GM12878 (cell line): Measurements from ENCODE around the gene GABBR1. TPM values are rescaled to one million over a fixed set of nuclear protein-coding genes. Genes with fewer than 3 reads are reported as not detected.

Experiments
- ATAC-seq: fragments of 200-7000 bp; cut with Tn5 transposase; 3 replicates; pipeline ENCODE4 v1.9.1; 2020; ENCODE audit warnings: mild to moderate bottlenecking, moderate library complexity
- BruUV-seq: library from RNA; stranded (reverse); fragments of 400-500 nt; replicated peaks from 2 replicates; lab custom pipeline; 2021; lab: Mats Ljungman, UMichigan
- CTCF ChIA-PET: fragments of 300-600 bp; sonication (Branson Sonifier 250); formaldehyde crosslinking; extraction: SDS; loops from one replicate; lab custom pipeline; 2021; ENCODE audit warnings: inconsistent platforms; lab: Yijun Ruan, JAX
- POLR2A ChIA-PET: fragments of 350-600 bp; formaldehyde crosslinking; extraction: SDS; loops from one replicate; lab custom pipeline; 2021; ENCODE audit warnings: inconsistent platforms; lab: Charles Lee
- RAD21 ChIA-PET: fragments of 300-600 bp; sonication (Branson Sonifier 250); formaldehyde crosslinking; loops from one replicate; lab custom pipeline; 2023; ENCODE audit warnings: antibody characterized with exemption; ENCODE audit not compliant: unreplicated experiment; lab: Charles Lee
- SMC1A ChIA-PET: fragments of 300-600 bp; sonication (Branson Sonifier 250); formaldehyde crosslinking; loops from one replicate; lab custom pipeline; 2023; ENCODE audit not compliant: unreplicated experiment, uncharacterized antibody; lab: Charles Lee
- DNase-seq: peaks from one replicate; pipeline ENCODE4 v3.0.0-alpha.2; 2011; ENCODE audit warnings: low read depth, low spot score
- FAIRE-seq: peaks from 3 replicates; lab custom pipeline; 2011; peaks lifted over from hg19 to GRCh38; lab: Jason Lieb, UNC
- H2AFZ ChIP-seq: 2 replicates; pipeline ENCODE4 v1.6.0; 2011; ENCODE audit warnings: low read depth, low read length, control low read depth; ENCODE audit not compliant: control insufficient read depth
- H3K27ac ChIP-seq: 2 replicates; pipeline ENCODE4 v1.5.1; 2011; ENCODE audit warnings: control low read depth; ENCODE audit not compliant: control insufficient read depth, insufficient read depth
- H3K27me3 ChIP-seq, 2 experiments: replicated peaks in 1 of 2; 2 replicates each; pipeline versions ENCODE4 v1.6.0 to v1.6.1; 2011; ENCODE audit warnings: low read length in 1 of 2; ENCODE audit not compliant: control insufficient read depth in 2 of 2, insufficient read depth in 2 of 2
- H3K36me3 ChIP-seq, 2 experiments: 2 replicates each; pipeline ENCODE4 v1.5.1; 2011; ENCODE audit warnings: low read length in 1 of 2; ENCODE audit not compliant: control insufficient read depth in 2 of 2, insufficient read depth in 2 of 2
- H3K4me1 ChIP-seq: 2 replicates; pipeline ENCODE4 v1.6.1; 2011; ENCODE audit warnings: mild to moderate bottlenecking, low read length, moderate library complexity, mixed read lengths; ENCODE audit not compliant: control insufficient read depth, insufficient read depth
- H3K4me2 ChIP-seq: 2 replicates; pipeline ENCODE4 v1.6.0; 2011; ENCODE audit warnings: control low read depth; ENCODE audit not compliant: control insufficient read depth, insufficient read depth
- H3K4me3 ChIP-seq: fragments of 200-600 bp; sonication (generic); 2 replicates; pipeline ENCODE4 v1.5.1; 2016
- H3K79me2 ChIP-seq: 2 replicates; pipeline ENCODE4 v1.6.0; 2011; ENCODE audit warnings: low read length; ENCODE audit not compliant: control insufficient read depth, insufficient read depth
- H3K9ac ChIP-seq: 2 replicates; pipeline ENCODE4 v1.8.0; 2011; ENCODE audit warnings: low read length, control low read depth, mixed read lengths; ENCODE audit not compliant: control insufficient read depth, insufficient read depth
- H3K9me3 ChIP-seq: replicated peaks from 3 replicates; pipeline ENCODE4 v1.5.1; 2011; ENCODE audit warnings: mild to moderate bottlenecking, low read length; ENCODE audit not compliant: control insufficient read depth, insufficient read depth
- H4K20me1 ChIP-seq: 2 replicates; pipeline ENCODE4 v1.6.0; 2011; ENCODE audit not compliant: control insufficient read depth, insufficient read depth
- ASH2L ChIP-seq: fragments of 300-600, 200-600 bp; sonication (generic); IDR thresholded peaks from 2 replicates; pipeline ENCODE4 v1.6.1; 2017; ENCODE audit warnings: low read depth, mild to moderate bottlenecking, borderline replicate concordance
- RFX5 ChIP-seq: IDR thresholded peaks from 2 replicates; pipeline ENCODE4 v1.6.1; 2011; ENCODE audit warnings: low read depth, low read length, improper control_type of control experiment
- SMC3 ChIP-seq: IDR thresholded peaks from 2 replicates; pipeline ENCODE4 v1.6.1; 2011; ENCODE audit warnings: low read length, improper control_type of control experiment, borderline replicate concordance
- TAF1 ChIP-seq: IDR thresholded peaks from 2 replicates; pipeline ENCODE4 v1.6.1; 2011; ENCODE audit warnings: mild to moderate bottlenecking, low read depth, low read length, borderline replicate concordance
- WRNIP1 ChIP-seq: IDR thresholded peaks from 2 replicates; pipeline ENCODE4 v1.6.1; 2011; ENCODE audit warnings: low read depth, low read length, improper control_type of control experiment, borderline replicate concordance
- ZNF24 ChIP-seq: fragments of 450-650 bp; IDR thresholded peaks from 2 replicates; pipeline ENCODE4 v1.6.1; 2017; ENCODE audit warnings: antibody characterized with exemption, mild to moderate bottlenecking
- WGBS: methylation state at CpG from one replicate; pipeline ENCODE4 v1.1.6; 2016; ENCODE audit warnings: low lambda C conversion rate; ENCODE audit not compliant: insufficient replicate concordance, insufficient coverage; ENCODE audit errors: missing lambda C conversion rate; 5-methylcytosine and 5-hydroxymethylcytosine counted together
- in situ Hi-C: fragments of 300-500 bp; cut with MboI; formaldehyde crosslinking; loops from 9 replicates; pipeline ENCODE4 v1.14.3; 2018; ENCODE audit warnings: mixed read lengths
- intact Hi-C: fragments of 100-400 bp; cut with micrococcal nuclease; formaldehyde crosslinking; loops from one replicate; pipeline ENCODE4 v1.14.2; 2022; ENCODE audit not compliant: unreplicated experiment
- polyA plus RNA-seq, 11 experiments: library from polyadenylated mRNA; depleted of rRNA in 4 of 11; unstranded in 6 of 11; stranded (reverse) in 5 of 11; fragments of >200 nt; fragmentation: Nextera tagmentation in 4 of 11; fragmentation: Illumina TruSeq in 1 of 11; extraction: Ambion mirVana in 4 of 11; extraction: Trizol in 1 of 11; gene quantifications; 1 replicate in 1 of 11; 2 replicates in 10 of 11; pipeline versions ENCODE4 v1.2.1 to v1.2.3, GENCODE V29; 2011 to 2016; ENCODE audit warnings: inconsistent platforms in 2 of 11, missing spikeins in 2 of 11, low read depth in 1 of 11
- total RNA-seq, 4 experiments: library from RNA; depleted of rRNA in 3 of 4; stranded (reverse); fragments of >200 nt in 3 of 4; fragmentation: Illumina TruSeq in 1 of 4; extraction: Trizol in 1 of 4; gene quantifications; 2 replicates each; pipeline versions ENCODE4 v1.2.1 to v1.2.3, GENCODE V29; 2013 to 2021
- TF ChIP-seq, protein P1 (sequence below): IDR thresholded peaks from 2 replicates; pipeline ENCODE4 v1.6.1; 2012; ENCODE audit warnings: low read depth, low read length, improper control_type of control experiment
- TF ChIP-seq, protein P2 (sequence below): fragments of 450-650 bp; formaldehyde crosslinking; IDR thresholded peaks from 2 replicates; pipeline ENCODE4 v1.4.0; 2020; ENCODE audit warnings: mild to moderate bottlenecking, moderate library complexity
- TF ChIP-seq, protein P3 (sequence below): fragments of 450-650 bp; IDR thresholded peaks from 2 replicates; pipeline ENCODE4 v1.6.1; 2017; ENCODE audit warnings: mild to moderate bottlenecking, moderate library complexity
- TF ChIP-seq, protein P4 (sequence below): IDR thresholded peaks from 2 replicates; pipeline ENCODE4 v1.6.1; 2012; ENCODE audit warnings: improper control_type of control experiment, low read depth, low read length; ENCODE audit not compliant: insufficient replicate concordance

GABBR1 gene
- total and polyA plus RNA-seq, 10 of the 15 experiments (the other 5 are each of a cell fraction or from before 2014, with no cell fraction given): 0.11 to 5.2 (median 1.0) TPM

DNA sequence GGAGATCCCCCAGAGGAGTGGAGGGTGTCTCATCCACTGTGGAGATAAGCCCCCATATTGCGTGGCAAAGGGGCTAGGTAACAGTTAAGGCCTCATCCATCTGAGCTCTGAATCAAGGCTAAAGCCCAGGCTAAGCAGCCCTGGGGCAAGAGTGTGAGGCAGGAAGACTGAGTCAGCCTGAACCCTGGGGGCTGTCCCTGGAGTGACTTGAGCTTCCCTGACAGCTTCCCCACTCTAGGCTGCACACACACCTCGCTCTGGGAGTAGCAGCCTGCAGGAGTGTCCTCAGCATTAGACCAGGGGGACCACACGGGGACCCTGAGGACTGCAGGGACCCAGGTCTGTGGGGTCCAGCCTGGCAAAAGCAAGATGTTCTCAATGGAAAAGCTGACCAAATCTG is 101.3 kb downstream of the GABBR1 start:
- DNase-seq (no peak), ATAC-seq (peak; percentile 49), FAIRE-seq (no peak)
- no TSS peak for BruUV-seq
- POLR2A ChIA-PET: no interaction called here
- no peaks in the 10 kb centered on the region for H3K9me3 ChIP-seq
- H3K27me3 ChIP-seq: no peaks in the 10 kb centered on the region
- no peaks in the 10 kb centered on the region for H3K4me1 ChIP-seq
- RAD21 ChIA-PET: no interaction called here
- SMC1A ChIA-PET: no interaction called here
- H2AFZ ChIP-seq: no peak overlapping the region
- H3K36me3 ChIP-seq: no peaks in the 10 kb centered on the region
- H3K79me2 ChIP-seq: no peaks in the 10 kb centered on the region
- 0% methylated on average over 3 of the region's 3 CpGs for WGBS
- no peak overlapping the region for H3K27ac ChIP-seq
- no peaks in the 10 kb centered on the region for H4K20me1 ChIP-seq
- no peak overlapping the region for H3K9ac ChIP-seq
- in situ Hi-C loops (no loop called here), intact Hi-C loops (no loop called here)
- no peak overlapping the region for H3K4me2 ChIP-seq
- CTCF ChIA-PET: interaction anchor here (1.1 kb wide), 1 partner anchor 123 kb away, joined by 4 read pairs; no protein-coding TSS in a partner anchor
- H3K4me3 ChIP-seq: no peak overlapping the region
- TF ChIP-seq, protein P1, sequence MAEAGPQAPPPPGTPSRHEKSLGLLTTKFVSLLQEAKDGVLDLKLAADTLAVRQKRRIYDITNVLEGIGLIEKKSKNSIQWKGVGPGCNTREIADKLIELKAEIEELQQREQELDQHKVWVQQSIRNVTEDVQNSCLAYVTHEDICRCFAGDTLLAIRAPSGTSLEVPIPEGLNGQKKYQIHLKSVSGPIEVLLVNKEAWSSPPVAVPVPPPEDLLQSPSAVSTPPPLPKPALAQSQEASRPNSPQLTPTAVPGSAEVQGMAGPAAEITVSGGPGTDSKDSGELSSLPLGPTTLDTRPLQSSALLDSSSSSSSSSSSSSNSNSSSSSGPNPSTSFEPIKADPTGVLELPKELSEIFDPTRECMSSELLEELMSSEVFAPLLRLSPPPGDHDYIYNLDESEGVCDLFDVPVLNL: no peak
- TF ChIP-seq ZNF24 (no peak), RFX5 (no peak), ASH2L (no peak), SMC3 (no peak), TAF1 (no peak), WRNIP1 (no peak)
- TF ChIP-seq, protein P2, sequence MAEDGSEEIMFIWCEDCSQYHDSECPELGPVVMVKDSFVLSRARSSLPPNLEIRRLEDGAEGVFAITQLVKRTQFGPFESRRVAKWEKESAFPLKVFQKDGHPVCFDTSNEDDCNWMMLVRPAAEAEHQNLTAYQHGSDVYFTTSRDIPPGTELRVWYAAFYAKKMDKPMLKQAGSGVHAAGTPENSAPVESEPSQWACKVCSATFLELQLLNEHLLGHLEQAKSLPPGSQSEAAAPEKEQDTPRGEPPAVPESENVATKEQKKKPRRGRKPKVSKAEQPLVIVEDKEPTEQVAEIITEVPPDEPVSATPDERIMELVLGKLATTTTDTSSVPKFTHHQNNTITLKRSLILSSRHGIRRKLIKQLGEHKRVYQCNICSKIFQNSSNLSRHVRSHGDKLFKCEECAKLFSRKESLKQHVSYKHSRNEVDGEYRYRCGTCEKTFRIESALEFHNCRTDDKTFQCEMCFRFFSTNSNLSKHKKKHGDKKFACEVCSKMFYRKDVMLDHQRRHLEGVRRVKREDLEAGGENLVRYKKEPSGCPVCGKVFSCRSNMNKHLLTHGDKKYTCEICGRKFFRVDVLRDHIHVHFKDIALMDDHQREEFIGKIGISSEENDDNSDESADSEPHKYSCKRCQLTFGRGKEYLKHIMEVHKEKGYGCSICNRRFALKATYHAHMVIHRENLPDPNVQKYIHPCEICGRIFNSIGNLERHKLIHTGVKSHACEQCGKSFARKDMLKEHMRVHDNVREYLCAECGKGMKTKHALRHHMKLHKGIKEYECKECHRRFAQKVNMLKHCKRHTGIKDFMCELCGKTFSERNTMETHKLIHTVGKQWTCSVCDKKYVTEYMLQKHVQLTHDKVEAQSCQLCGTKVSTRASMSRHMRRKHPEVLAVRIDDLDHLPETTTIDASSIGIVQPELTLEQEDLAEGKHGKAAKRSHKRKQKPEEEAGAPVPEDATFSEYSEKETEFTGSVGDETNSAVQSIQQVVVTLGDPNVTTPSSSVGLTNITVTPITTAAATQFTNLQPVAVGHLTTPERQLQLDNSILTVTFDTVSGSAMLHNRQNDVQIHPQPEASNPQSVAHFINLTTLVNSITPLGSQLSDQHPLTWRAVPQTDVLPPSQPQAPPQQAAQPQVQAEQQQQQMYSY: no peak
- TF ChIP-seq, protein P3, sequence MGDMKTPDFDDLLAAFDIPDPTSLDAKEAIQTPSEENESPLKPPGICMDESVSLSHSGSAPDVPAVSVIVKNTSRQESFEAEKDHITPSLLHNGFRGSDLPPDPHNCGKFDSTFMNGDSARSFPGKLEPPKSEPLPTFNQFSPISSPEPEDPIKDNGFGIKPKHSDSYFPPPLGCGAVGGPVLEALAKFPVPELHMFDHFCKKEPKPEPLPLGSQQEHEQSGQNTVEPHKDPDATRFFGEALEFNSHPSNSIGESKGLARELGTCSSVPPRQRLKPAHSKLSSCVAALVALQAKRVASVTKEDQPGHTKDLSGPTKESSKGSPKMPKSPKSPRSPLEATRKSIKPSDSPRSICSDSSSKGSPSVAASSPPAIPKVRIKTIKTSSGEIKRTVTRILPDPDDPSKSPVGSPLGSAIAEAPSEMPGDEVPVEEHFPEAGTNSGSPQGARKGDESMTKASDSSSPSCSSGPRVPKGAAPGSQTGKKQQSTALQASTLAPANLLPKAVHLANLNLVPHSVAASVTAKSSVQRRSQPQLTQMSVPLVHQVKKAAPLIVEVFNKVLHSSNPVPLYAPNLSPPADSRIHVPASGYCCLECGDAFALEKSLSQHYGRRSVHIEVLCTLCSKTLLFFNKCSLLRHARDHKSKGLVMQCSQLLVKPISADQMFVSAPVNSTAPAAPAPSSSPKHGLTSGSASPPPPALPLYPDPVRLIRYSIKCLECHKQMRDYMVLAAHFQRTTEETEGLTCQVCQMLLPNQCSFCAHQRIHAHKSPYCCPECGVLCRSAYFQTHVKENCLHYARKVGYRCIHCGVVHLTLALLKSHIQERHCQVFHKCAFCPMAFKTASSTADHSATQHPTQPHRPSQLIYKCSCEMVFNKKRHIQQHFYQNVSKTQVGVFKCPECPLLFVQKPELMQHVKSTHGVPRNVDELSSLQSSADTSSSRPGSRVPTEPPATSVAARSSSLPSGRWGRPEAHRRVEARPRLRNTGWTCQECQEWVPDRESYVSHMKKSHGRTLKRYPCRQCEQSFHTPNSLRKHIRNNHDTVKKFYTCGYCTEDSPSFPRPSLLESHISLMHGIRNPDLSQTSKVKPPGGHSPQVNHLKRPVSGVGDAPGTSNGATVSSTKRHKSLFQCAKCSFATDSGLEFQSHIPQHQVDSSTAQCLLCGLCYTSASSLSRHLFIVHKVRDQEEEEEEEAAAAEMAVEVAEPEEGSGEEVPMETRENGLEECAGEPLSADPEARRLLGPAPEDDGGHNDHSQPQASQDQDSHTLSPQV: no peak
- TF ChIP-seq, protein P4, sequence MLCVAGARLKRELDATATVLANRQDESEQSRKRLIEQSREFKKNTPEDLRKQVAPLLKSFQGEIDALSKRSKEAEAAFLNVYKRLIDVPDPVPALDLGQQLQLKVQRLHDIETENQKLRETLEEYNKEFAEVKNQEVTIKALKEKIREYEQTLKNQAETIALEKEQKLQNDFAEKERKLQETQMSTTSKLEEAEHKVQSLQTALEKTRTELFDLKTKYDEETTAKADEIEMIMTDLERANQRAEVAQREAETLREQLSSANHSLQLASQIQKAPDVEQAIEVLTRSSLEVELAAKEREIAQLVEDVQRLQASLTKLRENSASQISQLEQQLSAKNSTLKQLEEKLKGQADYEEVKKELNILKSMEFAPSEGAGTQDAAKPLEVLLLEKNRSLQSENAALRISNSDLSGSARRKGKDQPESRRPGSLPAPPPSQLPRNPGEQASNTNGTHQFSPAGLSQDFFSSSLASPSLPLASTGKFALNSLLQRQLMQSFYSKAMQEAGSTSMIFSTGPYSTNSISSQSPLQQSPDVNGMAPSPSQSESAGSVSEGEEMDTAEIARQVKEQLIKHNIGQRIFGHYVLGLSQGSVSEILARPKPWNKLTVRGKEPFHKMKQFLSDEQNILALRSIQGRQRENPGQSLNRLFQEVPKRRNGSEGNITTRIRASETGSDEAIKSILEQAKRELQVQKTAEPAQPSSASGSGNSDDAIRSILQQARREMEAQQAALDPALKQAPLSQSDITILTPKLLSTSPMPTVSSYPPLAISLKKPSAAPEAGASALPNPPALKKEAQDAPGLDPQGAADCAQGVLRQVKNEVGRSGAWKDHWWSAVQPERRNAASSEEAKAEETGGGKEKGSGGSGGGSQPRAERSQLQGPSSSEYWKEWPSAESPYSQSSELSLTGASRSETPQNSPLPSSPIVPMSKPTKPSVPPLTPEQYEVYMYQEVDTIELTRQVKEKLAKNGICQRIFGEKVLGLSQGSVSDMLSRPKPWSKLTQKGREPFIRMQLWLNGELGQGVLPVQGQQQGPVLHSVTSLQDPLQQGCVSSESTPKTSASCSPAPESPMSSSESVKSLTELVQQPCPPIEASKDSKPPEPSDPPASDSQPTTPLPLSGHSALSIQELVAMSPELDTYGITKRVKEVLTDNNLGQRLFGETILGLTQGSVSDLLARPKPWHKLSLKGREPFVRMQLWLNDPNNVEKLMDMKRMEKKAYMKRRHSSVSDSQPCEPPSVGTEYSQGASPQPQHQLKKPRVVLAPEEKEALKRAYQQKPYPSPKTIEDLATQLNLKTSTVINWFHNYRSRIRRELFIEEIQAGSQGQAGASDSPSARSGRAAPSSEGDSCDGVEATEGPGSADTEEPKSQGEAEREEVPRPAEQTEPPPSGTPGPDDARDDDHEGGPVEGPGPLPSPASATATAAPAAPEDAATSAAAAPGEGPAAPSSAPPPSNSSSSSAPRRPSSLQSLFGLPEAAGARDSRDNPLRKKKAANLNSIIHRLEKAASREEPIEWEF: no peak
